Measurements from ENCODE around the gene E2F4. TPM values are rescaled to one million over a fixed set of nuclear protein-coding genes. Genes with fewer than 3 reads are reported as not detected.
A peak's percentile ranks its signal among the peaks of the same experiment; 100 is the strongest.

The E2F4 gene
- total RNA-seq, 1 donor from 2014 or later: 66.5 TPM

- Histone ChIP-seq H3K9me3 (no peaks in the 10 kb centered on the region), H3K4me1 (peaks cover 30% of the 10 kb centered on the region), H3K4me3 (no peak overlapping the region), H3K27ac (no peak overlapping the region), H3K27me3 (ENCODE audit: low read depth) (no peaks in the 10 kb centered on the region), H3K36me3 (peaks cover 4% of the 10 kb centered on the region)
- intact Hi-C loops (cut with DNase I): loop anchor here (10.0 kb wide), 1 partner anchor 181 kb away; no protein-coding TSS in a partner anchor
- ATAC-seq (no peak), DNase-seq (no peak)
- TF ChIP-seq CTCF (IDR thresholded peaks at IDR 0.05): no peak
Measured at GRCh38 chr16:67156143-67156844, 35.7 kb upstream of the E2F4 start.

- no peak for ATAC-seq
- no peak for DNase-seq
- H3K4me3 ChIP-seq: no peak overlapping the region
- peaks cover 4% of the 10 kb centered on the region for H3K36me3 ChIP-seq
- intact Hi-C loops (cut with DNase I): loop anchor here (10.0 kb wide), 1 partner anchor 182 kb away; no protein-coding TSS in a partner anchor
- H3K27ac ChIP-seq: no peak overlapping the region
- H3K27me3 ChIP-seq (ENCODE audit: low read depth): no peaks in the 10 kb centered on the region
- H3K4me1 ChIP-seq: peaks cover 36% of the 10 kb centered on the region
- H3K9me3 ChIP-seq: no peaks in the 10 kb centered on the region
- no peak for TF ChIP-seq CTCF (IDR thresholded peaks at IDR 0.05)
Measured at GRCh38 chr16:67157106-67157748, 34.7 kb upstream of the E2F4 start.

GRCh38 chr16:67157892-67158635 lies 33.9 kb upstream of the E2F4 start:
- Histone ChIP-seq H3K36me3 (peaks cover 4% of the 10 kb centered on the region), H3K4me3 (peak overlapping the region; percentile 94), H3K27me3 (ENCODE audit: low read depth) (peaks cover 6% of the 10 kb centered on the region), H3K27ac (no peak overlapping the region), H3K9me3 (no peaks in the 10 kb centered on the region), H3K4me1 (peaks cover 45% of the 10 kb centered on the region)
- no peak for TF ChIP-seq CTCF (IDR thresholded peaks at IDR 0.05)
- ATAC-seq (no peak), DNase-seq (no peak)
- intact Hi-C loops (cut with DNase I): loop anchor here (10.0 kb wide), 1 partner anchor 183 kb away; no protein-coding TSS in a partner anchor

- intact Hi-C loops (cut with DNase I): loop anchor here (10.0 kb wide), 1 partner anchor 184 kb away; no protein-coding TSS in a partner anchor
- Histone ChIP-seq H3K36me3 (peaks cover 3% of the 10 kb centered on the region), H3K4me1 (peaks cover 53% of the 10 kb centered on the region), H3K27me3 (ENCODE audit: low read depth) (peaks cover 14% of the 10 kb centered on the region), H3K4me3 (peak overlapping the region; percentile 94), H3K27ac (peak overlapping the region; percentile 87), H3K9me3 (no peaks in the 10 kb centered on the region)
- ATAC-seq (peak; percentile 26 to 31), DNase-seq (peak; percentile 79)
- no peak for TF ChIP-seq CTCF (IDR thresholded peaks at IDR 0.05)
Measured at GRCh38 chr16:67158637-67159600, 33.0 kb upstream of the E2F4 start.
